Left ventricle myocardium superior (tissue), 1 donor: ENCODE measurements around the gene CDK5RAP1. TPM values are rescaled to one million over a fixed set of nuclear protein-coding genes. Genes with fewer than 3 reads are reported as not detected.
"Not testable (repeated sequence)": the region's sequence is repeated elsewhere in the genome, so short reads cannot be mapped to it uniquely, and the experiment has no call there.

ENCODE experiments used
- ATAC-seq: fragments of 200-7000 bp; cut with Tn5 transposase; one replicate; pipeline ENCODE4 v1.9.1; 2020; ENCODE audit warnings: mild to moderate bottlenecking, moderate library complexity
- DNase-seq: peaks from one replicate; pipeline ENCODE4 v3.0.0-alpha.2; 2020
- intact Hi-C: fragments of 100-400 bp; cut with micrococcal nuclease; formaldehyde crosslinking; loops from one replicate; pipeline ENCODE4 v1.11.0; 2022
- total RNA-seq: library from RNA; stranded (reverse); fragmentation: NEBNext Ultra II Directional; extraction: Animal tissue kit (Norgen Biotek cat#: 25700); gene quantifications from one replicate; pipeline ENCODE4 v1.2.1, GENCODE V29; 2021
- donor health status: DM: no; HTN: yes; CAD: no; lungs with severe emphysema.

Gene CDK5RAP1
- total RNA-seq, 1 donor from 2014 or later = 20.6 TPM

DNA sequence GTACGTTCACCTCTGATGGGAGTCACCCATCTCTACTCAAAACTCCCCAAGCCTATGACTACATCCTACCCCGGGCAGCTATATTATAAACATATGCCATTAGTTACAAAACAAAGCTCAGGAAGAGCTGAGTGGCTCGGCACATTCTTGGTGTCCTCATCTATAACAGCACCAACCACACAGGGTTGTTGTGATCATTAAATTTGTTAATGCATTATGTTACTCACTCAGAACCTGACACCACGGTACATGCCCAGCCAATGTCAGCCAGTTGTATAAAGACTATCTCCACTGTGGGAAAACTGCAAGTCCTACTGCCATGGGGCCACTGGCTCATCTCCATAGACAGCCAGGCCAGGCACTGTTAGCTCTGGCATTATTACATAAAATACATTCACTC, 7.7 kb downstream of the CDK5RAP1 start:
- DNase-seq = no peak
- intact Hi-C loops = no loop called here
- no peak for ATAC-seq

DNA sequence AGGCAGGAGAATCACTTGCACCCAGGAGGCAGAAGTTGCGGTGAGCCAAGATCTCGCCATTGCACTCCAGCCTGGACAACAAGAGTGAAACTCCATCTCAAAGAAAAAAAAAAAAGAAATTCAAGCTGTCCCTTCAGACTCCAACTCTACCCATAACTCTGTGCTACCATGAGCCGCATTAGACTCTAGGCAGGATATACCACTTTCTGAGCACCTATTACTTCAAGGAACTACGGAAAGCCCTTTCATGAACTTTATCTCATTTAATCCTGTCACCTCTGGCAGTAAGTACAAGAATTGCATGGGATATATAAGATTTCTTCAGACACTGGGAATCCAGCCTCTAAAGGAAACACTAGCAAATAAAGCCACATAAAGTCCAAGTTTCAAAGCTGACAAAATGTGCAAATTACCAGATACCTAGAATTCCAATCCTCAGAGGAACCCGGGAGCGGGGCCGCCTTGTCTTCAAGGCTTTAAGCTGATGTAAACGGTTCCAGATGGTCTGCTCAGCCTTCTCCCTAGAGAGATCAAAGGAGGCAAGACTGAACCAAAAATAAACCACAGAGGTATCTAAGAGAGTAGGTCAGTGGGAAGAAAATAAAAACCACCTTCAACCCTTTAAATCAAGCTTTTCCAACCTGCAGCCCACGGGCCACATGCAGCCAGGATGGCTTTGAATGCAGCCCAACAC, 9.4 kb downstream of the CDK5RAP1 start:
- DNase-seq (no peak), ATAC-seq (peak; percentile 21)
- intact Hi-C loops = no loop called here

GRCh38 chr20:33389326-33389725, 12.0 kb downstream of the CDK5RAP1 start:
- intact Hi-C loops, ATAC-seq, DNase-seq: not testable (repeated sequence)

GRCh38 chr20:33388268-33388667, 13.1 kb downstream of the CDK5RAP1 start:
- intact Hi-C loops = no loop called here
- no peak for DNase-seq
- ATAC-seq = no peak

- intact Hi-C loops = no loop called here
- ATAC-seq (peak; percentile 94), DNase-seq (peak; percentile 66)
These were observed 14.1 kb downstream of the CDK5RAP1 start for GRCh38 chr20:33387177-33387576.

GRCh38 chr20:33386673-33387072, 14.6 kb downstream of the CDK5RAP1 start:
- intact Hi-C loops = no loop called here
- ATAC-seq (no peak), DNase-seq (no peak)

- intact Hi-C loops = no loop called here
- no peak for ATAC-seq
- DNase-seq = no peak
These were observed 24.0 kb downstream of the CDK5RAP1 start for GRCh38 chr20:33377366-33377765.

GRCh38 chr20:33373735-33374605, 27.3 kb downstream of the CDK5RAP1 start:
- intact Hi-C loops = no loop called here
- ATAC-seq (no peak), DNase-seq (no peak)

GRCh38 chr20:33372993-33373441, 28.3 kb downstream of the CDK5RAP1 start:
- DNase-seq = no peak
- intact Hi-C loops = no loop called here
- no peak for ATAC-seq

GRCh38 chr20:33370291-33370690, 31.0 kb downstream of the CDK5RAP1 start:
- intact Hi-C loops = no loop called here

GRCh38 chr20:33362898-33363297, 38.4 kb downstream of the CDK5RAP1 start:
- intact Hi-C loops = no loop called here
- ATAC-seq (no peak), DNase-seq (no peak)

More at GRCh38 chr20:33370291-33370690, 31.0 kb downstream of the CDK5RAP1 start:
- ATAC-seq (no peak), DNase-seq (no peak)

- peak; percentile 31 for ATAC-seq
- intact Hi-C loops = no loop called here
- DNase-seq = no peak
These were observed 41.7 kb downstream of the CDK5RAP1 start for GRCh38 chr20:33359399-33360261.

- intact Hi-C loops = no loop called here
- ATAC-seq = no peak
These were observed 48.3 kb downstream of the CDK5RAP1 start for GRCh38 chr20:33353013-33353402.

DNA sequence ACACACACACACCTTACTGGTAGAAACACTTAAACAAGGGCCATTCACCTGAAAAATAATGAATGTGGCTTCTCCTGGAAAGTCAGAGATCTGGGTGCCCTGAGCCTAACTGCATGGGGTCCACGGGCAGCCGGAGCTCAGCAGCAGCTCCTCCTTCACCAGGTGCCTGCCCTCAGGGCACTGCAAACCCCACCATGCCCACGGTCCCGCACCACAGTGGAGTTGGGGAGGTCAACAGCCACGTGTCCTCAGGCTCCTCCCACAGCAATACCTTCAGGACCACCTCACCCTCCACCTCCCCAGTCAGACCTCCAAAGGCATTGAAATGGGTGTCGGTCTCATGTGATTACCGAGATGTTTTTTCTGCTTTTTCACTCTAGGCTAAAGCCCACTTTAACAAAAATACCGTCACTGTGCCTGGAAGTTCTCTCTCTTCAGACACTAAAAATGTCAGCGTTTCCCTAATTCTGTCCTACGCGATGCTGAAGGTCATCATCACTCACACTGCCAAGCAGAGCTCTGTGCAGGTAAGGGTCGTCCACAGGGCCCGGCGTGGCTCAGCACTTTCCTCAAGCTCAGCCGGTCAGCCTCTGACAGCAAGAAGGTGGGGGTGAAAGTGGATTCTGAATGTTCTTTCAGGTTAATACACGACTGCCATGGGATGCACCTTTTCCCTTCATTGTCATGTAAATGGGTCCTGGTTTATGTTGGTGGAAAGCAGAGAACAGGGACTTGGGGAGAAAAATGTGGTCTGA, 48.9 kb downstream of the CDK5RAP1 start:
- ATAC-seq (no peak), DNase-seq (no peak)
- intact Hi-C loops = no loop called here

More at GRCh38 chr20:33353013-33353402, 48.3 kb downstream of the CDK5RAP1 start:
- no peak for DNase-seq

GRCh38 chr20:33351696-33352095, 49.6 kb downstream of the CDK5RAP1 start:
- intact Hi-C loops = no loop called here
- DNase-seq (no peak), ATAC-seq (no peak)

DNA sequence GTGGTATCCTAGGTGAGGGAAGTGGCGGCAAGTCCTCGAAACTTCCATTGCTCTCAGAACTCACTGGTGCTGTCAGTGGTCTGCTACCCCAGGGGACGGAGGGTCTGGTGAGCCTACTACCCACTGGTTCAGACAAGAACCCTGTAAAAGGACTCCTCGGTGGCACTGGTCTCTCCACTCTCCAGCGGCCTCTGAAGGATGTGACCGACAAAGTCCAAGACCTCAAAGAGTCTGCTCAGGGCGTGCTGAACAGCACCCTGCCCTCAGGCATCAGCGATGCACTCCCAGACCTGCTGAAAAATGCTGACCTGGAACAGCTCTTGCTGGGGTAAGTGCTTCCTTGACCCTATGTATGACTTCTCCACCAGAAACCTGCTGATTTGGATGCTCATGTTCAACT, 51.8 kb downstream of the CDK5RAP1 start:
- DNase-seq (no peak), ATAC-seq (no peak)
- intact Hi-C loops = no loop called here

GRCh38 chr20:33348136-33348937, 53.0 kb downstream of the CDK5RAP1 start:
- ATAC-seq (no peak), DNase-seq (no peak)
- intact Hi-C loops = no loop called here

GRCh38 chr20:33345342-33345741, 56.0 kb downstream of the CDK5RAP1 start:
- DNase-seq = no peak
- intact Hi-C loops = no loop called here
- ATAC-seq = no peak
